Parathyroid adenoma (tissue), 2 donors: Measurements from ENCODE around the gene ZNF454.

Experiments
- H2AFZ ChIP-seq: fragments of 300-600 bp; sonication (generic); one replicate; pipeline ENCODE4 v1.7.0; 2017; ENCODE audit warnings: antibody characterized with exemption, mild to moderate bottlenecking
- H3K27ac ChIP-seq: fragments of 300-600 bp; sonication (generic); one replicate; pipeline ENCODE4 v1.7.0; 2017
- H3K27me3 ChIP-seq: fragments of 300-600 bp; sonication (generic); one replicate; pipeline ENCODE4 v1.7.0; 2017; ENCODE audit warnings: low read length; ENCODE audit not compliant: control insufficient read depth, insufficient read depth
- H3K36me3 ChIP-seq: fragments of 300-600 bp; sonication (generic); one replicate; pipeline ENCODE4 v1.7.0; 2017; ENCODE audit warnings: low read length; ENCODE audit not compliant: control insufficient read depth, insufficient read depth
- H3K4me1 ChIP-seq: fragments of 300-600 bp; sonication (generic); one replicate; pipeline ENCODE4 v1.7.0; 2017; ENCODE audit warnings: control low read depth
- H3K4me2 ChIP-seq: fragments of 300-600 bp; sonication (generic); one replicate; pipeline ENCODE4 v1.7.0; 2017; ENCODE audit warnings: low read length
- H3K4me3 ChIP-seq: fragments of 300-600 bp; sonication (generic); one replicate; pipeline ENCODE4 v1.7.0; 2017; ENCODE audit warnings: low read depth, low read length
- H3K79me2 ChIP-seq: fragments of 300-600 bp; sonication (generic); one replicate; pipeline ENCODE4 v1.7.0; 2017; ENCODE audit warnings: control low read depth
- H3K9ac ChIP-seq: fragments of 300-600 bp; sonication (generic); one replicate; pipeline ENCODE4 v1.7.0; 2017; ENCODE audit warnings: mild to moderate bottlenecking
- H3K9me3 ChIP-seq: fragments of 300-600 bp; sonication (generic); one replicate; pipeline ENCODE4 v1.7.0; 2017; ENCODE audit warnings: low read length; ENCODE audit not compliant: control insufficient read depth
- TF ChIP-seq, protein P1 (sequence below): fragments of 300-600 bp; sonication (generic); IDR thresholded peaks from one replicate; pipeline ENCODE4 v1.7.0; 2017; ENCODE audit warnings: antibody characterized with exemption, mild to moderate bottlenecking
- donor health status: primary hyperparathyroidism.

ZNF454 gene

DNA sequence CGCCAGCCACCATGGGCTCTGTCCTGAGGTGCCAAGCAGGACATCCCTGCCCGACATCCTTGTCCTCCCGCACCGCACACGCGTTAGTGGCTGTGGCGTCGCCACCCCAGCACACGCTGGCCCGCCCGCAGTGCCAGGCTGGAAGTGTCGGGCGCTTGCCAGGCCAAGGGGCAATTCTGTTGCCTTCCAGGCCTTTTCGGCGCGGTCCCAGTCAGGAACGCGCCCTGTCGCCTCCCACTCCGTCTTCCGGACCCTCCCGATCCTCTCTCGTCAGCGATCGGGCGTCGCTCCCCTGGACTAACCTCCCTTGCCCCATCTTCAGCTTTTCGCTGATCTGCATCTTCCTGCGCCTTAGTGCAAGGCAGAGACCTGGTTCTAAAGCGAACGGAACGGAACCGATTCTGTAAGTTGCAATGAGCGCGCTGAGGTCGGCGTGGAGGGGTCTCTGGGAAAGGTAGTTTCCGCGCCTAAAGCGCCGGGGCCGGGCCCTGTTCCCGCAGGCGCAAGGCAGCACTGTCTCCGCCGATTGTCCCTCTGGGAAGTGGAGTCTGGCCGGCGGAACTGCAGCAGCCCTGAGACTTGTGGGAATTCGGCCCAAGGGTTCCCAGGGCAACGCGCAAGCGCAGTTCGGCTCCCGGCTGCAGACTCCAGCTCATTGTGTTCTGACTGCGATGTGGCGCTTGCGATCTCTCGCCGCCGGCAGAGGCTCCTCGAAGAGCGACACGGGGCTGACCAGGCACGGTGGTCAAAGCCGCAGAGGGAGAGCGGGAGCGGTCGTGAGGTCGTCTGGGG, at the start of gene ZNF454:
Gene ZNF454, plus strand, starts transcription at position 630 of the 792 bp plus-strand sequence. CDS start 1,594 bp downstream, outside the sequence.
- H3K4me2 ChIP-seq, result peak within 1 kb of the TSS; percentile 79
- H2AFZ ChIP-seq, result no peak within 1 kb of the TSS
- peak within 1 kb of the TSS; percentile 67 for H3K4me3 ChIP-seq
- H3K9me3 ChIP-seq, result peaks cover 5% of the 10 kb centered on the region
- TF ChIP-seq, protein P1, sequence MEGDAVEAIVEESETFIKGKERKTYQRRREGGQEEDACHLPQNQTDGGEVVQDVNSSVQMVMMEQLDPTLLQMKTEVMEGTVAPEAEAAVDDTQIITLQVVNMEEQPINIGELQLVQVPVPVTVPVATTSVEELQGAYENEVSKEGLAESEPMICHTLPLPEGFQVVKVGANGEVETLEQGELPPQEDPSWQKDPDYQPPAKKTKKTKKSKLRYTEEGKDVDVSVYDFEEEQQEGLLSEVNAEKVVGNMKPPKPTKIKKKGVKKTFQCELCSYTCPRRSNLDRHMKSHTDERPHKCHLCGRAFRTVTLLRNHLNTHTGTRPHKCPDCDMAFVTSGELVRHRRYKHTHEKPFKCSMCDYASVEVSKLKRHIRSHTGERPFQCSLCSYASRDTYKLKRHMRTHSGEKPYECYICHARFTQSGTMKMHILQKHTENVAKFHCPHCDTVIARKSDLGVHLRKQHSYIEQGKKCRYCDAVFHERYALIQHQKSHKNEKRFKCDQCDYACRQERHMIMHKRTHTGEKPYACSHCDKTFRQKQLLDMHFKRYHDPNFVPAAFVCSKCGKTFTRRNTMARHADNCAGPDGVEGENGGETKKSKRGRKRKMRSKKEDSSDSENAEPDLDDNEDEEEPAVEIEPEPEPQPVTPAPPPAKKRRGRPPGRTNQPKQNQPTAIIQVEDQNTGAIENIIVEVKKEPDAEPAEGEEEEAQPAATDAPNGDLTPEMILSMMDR, result no peak
- no peaks in the 10 kb centered on the region for H3K4me1 ChIP-seq
- peak within 1 kb of the TSS; percentile 19 for H3K27ac ChIP-seq
- H3K27me3 ChIP-seq, result no peaks in the 10 kb centered on the region
- no peaks in the 10 kb centered on the region for H3K79me2 ChIP-seq
- no peak within 1 kb of the TSS for H3K9ac ChIP-seq
- H3K36me3 ChIP-seq, result no peaks in the 10 kb centered on the region

DNA sequence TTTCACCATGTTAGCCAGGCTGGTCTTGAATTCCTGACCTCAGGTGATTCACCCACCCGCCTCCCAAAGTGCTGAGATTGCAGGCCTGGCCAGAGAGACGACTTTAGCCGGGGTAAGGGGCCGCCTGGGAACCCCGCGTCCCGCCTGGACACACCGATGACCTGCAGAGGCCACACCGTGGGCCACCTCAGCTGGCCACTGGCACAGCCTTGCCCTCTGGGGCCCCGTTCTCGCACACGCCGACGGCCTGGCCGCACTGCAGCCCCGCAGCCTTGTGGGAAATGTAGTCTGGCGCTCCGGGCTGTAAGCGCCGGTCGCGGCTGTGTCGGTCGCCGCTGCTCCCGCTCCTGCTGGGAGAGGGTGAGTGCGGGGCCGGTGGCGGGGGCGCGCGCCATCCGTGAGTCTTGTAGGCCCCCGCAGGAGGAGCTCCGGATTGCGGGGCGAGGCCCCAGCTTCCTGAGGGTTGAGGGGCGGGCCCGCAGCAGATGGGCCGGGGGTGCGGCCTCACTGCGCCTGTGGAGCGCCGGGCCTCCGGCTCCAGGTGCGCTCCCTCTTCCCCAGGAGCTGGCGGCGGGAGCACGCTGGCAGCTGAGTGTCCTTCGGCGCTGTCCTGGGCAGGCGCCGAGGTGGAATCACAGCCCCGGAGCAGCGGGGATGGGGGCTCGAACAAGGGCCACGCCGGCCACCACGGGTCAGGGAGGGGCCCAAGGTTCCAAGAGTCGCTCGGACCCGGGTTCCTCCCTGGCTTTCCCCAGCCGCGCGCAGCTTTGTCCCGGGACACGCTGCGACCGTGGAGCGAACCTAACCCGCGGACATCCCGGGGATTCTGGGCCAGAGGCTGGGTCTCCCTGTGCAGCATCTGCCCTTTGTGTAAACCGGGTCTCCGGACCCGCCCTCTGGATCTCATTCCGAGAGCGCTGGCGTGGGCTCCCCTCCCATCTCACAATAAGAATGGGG, 45.1 kb upstream of the ZNF454 start, which contains the start of gene ZFP2:
Gene ZFP2, plus strand, starts transcription at position 299 of the 957 bp plus-strand sequence. CDS start 35,401 bp downstream, outside the sequence.
- H3K4me1 ChIP-seq, result no peaks in the 10 kb centered on the region
- H3K9me3 ChIP-seq, result no peaks in the 10 kb centered on the region
- no peaks in the 10 kb centered on the region for H3K79me2 ChIP-seq
- TF ChIP-seq, protein P1, result no peak
- H3K36me3 ChIP-seq, result no peaks in the 10 kb centered on the region
- H3K4me2 ChIP-seq, result peak within 1 kb of the TSS; percentile 94
- peak within 1 kb of the TSS; percentile 77 for H3K4me3 ChIP-seq
- no peaks in the 10 kb centered on the region for H3K27me3 ChIP-seq
- H2AFZ ChIP-seq, result peak within 1 kb of the TSS; percentile 61
- no peak within 1 kb of the TSS for H3K9ac ChIP-seq
- no peak within 1 kb of the TSS for H3K27ac ChIP-seq

- TF ChIP-seq, protein P1, result no peak
- H3K27me3 ChIP-seq, result no peaks in the 10 kb centered on the region
- H3K4me1 ChIP-seq, result no peaks in the 10 kb centered on the region
- H3K4me2 ChIP-seq, result no peak overlapping the region
- H2AFZ ChIP-seq, result no peak overlapping the region
- no peaks in the 10 kb centered on the region for H3K9me3 ChIP-seq
- no peak overlapping the region for H3K9ac ChIP-seq
- no peaks in the 10 kb centered on the region for H3K36me3 ChIP-seq
- no peak overlapping the region for H3K27ac ChIP-seq
- no peak overlapping the region for H3K4me3 ChIP-seq
- no peaks in the 10 kb centered on the region for H3K79me2 ChIP-seq
Observed at GRCh38 chr5:178899289-178899688, 41.7 kb upstream of the ZNF454 start.

DNA sequence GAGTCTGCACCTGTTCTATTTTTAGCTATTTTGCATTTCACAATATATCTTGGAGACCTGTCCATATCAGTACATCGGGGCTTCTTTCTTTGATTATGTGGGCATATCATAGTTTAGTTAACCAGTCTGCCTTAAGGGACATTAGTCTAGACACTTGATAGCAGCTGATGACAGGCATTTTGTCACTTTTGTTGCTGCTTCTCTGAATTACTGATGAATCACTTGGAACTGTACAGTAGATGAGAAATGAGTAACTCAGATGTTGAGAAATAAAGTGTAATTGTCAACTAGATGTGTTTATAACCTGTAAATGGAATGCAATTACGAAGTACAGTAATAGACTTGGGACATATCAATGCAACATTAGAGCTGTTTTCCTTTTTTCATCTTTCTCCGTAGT, 38.1 kb upstream of the ZNF454 start:
- Histone ChIP-seq H3K4me2 (no peak overlapping the region), H3K9ac (no peak overlapping the region), H2AFZ (no peak overlapping the region), H3K4me1 (no peaks in the 10 kb centered on the region), H3K9me3 (no peaks in the 10 kb centered on the region), H3K4me3 (no peak overlapping the region), H3K79me2 (no peaks in the 10 kb centered on the region), H3K36me3 (no peaks in the 10 kb centered on the region), H3K27me3 (no peaks in the 10 kb centered on the region), H3K27ac (no peak overlapping the region)
- TF ChIP-seq, protein P1, result no peak
